ENCODE measurements around the gene VPS35.

- TF ChIP-seq POLR2AphosphoS5 (IDR thresholded peaks at IDR 0.05) (no peak), CTCF (IDR thresholded peaks at IDR 0.05) (no peak), POLR2A (IDR thresholded peaks at IDR 0.05) (no peak)
Observed at GRCh38 chr16:46729326-46729995, 40.5 kb upstream of the VPS35 start.
